OCI-LY3 (cell line): ENCODE results near the gene ZBTB44.

ENCODE experiments used
- CTCF ChIP-seq: fragments of 200-600, 300-600 bp; sonication (generic); IDR thresholded peaks from 2 replicates; pipeline ENCODE4 v1.5.1; 2014; ENCODE audit warnings: antibody characterized with exemption, low read length, low read depth
- EZH2phosphoT487 ChIP-seq: fragments of 200-600 bp; shearing (Covaris generic); IDR thresholded peaks from 2 replicates; pipeline ENCODE4 v1.6.1; 2018; ENCODE audit warnings: antibody characterized with exemption, mixed run types, low read depth

GRCh38 chr11:130188047-130188446, 126.7 kb downstream of the ZBTB44 start:
- TF ChIP-seq CTCF: no peak
- no peak for TF ChIP-seq EZH2phosphoT487
